ENCODE results near the gene IL32.
A peak's percentile ranks its signal among the peaks of the same experiment; 100 is the strongest.
"Not testable (repeated sequence)": the region's sequence is repeated elsewhere in the genome, so short reads cannot be mapped to it uniquely, and the experiment has no call there.

The IL32 gene

DNA sequence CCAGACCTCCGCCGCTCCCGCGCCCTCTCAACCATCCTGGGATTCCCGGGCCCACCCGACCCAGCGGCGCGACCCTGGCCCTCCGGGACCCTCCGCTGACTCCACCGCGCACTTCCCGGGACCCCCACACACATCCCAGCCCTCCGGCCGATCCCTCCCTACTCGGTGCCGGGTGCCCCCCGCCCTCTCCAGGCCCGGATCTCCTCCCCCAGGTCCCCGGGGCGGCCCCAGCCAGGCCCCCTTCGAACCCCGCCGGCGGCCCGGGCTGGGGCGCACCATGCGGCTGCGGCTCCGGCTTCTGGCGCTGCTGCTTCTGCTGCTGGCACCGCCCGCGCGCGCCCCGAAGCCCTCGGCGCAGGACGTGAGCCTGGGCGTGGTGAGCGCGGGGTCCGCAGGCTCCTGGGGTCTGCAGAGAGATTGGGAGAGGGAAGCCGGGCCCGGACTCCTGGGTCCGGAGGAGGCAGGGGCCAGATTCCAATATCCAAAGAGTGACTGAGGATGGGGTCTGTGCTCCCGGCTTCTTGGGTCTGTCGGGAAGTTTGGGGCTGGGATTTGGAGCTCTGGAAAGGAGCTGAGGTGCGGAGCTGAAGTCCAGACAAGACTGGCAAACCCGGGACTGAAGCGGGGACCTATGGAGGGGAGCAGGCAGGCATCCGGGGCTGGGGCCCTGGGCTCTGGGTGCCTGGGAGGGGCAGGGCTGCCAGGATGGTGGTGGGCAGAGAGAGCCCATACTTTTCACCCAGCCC, 18.6 kb upstream of the IL32 start:
- no peak for DNase-seq
- intact Hi-C loops (cut with DNase I), result no loop called here

DNA sequence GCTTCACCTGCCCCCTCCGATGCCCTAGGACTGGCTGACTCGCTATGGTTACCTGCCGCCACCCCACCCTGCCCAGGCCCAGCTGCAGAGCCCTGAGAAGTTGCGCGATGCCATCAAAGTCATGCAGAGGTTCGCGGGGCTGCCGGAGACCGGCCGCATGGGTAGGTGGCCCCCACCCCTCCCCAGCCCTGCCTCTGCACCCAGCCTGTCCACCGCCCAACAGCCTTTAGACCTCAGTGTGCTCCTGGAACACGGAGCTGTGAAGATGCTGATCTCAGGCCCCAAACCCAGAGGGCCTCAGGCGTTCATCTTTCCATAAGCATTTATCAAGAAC, 18.1 kb upstream of the IL32 start:
- intact Hi-C loops (cut with DNase I), result no loop called here

DNA sequence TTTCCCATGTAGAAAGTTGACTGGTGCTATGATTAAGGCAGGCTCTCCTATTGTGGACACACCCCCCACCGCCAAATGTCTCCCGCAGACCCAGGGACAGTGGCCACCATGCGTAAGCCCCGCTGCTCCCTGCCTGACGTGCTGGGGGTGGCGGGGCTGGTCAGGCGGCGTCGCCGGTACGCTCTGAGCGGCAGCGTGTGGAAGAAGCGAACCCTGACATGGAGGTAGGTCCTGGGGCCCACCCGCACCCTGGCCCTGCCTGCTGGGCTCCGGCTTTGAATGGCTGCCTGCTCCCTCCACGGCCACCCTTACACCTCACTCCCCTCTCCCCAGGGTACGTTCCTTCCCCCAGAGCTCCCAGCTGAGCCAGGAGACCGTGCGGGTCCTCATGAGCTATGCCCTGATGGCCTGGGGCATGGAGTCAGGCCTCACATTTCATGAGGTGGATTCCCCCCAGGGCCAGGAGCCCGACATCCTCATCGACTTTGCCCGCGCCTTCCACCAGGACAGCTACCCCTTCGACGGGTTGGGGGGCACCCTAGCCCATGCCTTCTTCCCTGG, 15.4 kb upstream of the IL32 start:
- no peak for DNase-seq
- intact Hi-C loops (cut with DNase I), result no loop called here

More for the DNA sequence above, 18.1 kb upstream of the IL32 start:
- DNase-seq, result no peak

DNA sequence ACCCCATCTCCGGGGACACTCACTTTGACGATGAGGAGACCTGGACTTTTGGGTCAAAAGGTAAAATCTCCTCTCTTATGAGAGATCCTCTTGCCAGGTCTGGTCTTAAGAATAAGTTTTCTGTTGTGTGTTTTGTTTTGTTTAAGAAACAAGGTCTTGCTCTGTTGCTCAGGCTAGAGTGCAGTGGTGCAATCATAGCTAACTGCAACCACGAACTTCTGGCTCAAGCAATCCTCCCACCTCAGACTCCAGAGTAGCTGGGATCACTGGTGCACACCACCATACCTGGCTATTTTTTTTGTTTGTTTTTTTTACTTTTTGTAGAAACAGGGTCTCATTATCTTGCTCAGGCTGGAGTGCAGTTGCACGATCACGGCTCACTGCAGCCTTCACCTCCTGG, 15.0 kb upstream of the IL32 start:
- intact Hi-C loops (cut with DNase I), result no loop called here
- DNase-seq, result no peak

DNA sequence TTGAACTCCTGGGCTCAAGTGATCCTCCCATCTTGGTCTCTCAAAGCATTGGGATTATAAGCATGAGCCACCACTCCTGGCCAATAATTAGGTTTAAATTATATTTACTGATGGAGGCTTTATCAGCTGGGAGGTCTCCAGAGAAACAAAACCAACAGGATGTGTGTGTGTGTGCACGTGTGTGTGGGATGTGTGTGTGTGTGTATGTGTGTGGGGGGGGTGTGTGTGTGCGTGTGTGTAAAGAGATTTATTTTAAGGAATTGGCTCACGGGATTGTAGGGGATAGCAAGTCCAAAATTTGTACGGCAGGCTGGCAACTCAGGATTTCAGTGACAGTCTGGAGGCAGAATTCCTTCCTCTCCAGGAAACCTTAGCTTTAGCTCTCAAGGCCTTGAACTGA, 14.4 kb upstream of the IL32 start:
- intact Hi-C loops (cut with DNase I), result no loop called here

DNA sequence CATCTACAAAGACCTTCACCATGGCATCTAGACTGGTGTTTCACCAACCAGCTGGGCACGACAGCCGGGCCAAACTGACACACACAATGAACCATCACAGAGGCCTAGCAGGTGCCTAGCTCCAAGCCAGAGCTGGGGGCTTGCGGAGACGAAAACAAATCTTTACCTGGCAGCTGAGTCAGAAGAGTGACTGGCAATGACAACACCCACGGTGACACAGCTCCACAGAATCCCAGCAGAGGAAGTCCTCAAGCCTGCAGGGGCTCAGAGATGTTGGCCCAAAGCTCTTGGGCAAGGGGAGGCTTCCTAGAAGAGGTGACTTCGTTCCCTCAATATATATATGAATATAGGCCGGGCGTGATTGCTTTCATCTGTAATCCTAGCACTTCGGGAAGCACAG, 13.9 kb upstream of the IL32 start:
- intact Hi-C loops (cut with DNase I), result no loop called here
- DNase-seq, result peak in 4 of 42 donors; percentile 21 to 39 (median 30)

More for the DNA sequence above, 14.4 kb upstream of the IL32 start:
- no peak for DNase-seq

DNA sequence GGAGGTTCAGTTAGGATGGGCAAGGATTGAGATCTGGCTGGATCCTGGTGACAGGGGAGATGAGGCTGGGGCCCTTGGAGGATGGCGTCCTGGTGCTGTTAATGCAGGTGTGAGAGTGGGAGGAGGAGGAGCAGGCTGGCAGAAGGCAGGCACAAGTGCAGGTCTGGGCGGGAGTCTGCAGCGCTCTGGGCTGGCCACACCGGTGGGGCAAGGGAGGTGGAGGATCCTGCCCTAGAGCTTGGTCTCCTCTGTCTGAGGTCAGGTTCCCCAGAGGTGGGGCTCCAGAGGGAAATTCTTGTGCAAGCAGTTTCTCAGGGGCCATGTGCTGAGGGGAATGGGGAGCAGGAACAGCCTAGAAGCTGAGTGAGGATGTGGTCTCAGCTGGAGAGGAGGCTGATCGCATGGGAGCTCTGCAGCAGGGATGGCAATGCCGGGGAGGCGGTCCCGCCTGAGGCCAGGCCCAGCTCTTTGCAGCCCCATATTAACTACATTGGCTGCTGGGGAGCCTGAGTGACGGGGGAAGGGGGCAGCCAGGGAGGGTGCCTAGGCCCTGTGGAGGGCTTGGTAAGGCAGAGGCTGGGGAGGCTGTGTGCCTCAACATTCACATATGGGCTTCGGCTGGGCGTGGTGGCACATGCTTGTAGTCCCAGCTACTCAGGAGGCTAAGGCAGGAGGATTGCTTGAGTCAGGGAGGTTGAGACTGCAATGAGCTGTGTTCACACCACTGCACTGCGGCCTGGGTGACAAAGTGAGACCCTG, 12.7 kb upstream of the IL32 start:
- intact Hi-C loops (cut with DNase I); DNase-seq: not testable (repeated sequence)

DNA sequence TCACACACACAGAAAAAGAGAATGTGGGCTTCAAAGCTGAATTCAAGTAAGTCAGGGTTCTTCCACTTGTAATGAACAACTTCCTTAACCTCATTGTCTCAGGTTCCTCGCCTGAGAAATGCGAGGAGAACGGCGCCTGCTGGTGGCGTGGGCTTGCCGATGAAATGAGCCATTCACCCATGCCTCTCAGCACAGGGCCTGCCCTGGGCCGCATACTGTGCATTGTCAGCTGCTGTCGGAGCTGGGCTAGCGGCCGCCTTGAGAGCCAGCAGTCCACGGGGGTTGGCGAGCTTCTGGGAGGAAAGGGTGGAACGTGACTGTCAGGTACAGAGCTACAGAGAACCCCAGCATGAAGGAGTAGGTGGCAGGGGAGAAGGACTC, 12.1 kb upstream of the IL32 start:
- DNase-seq; intact Hi-C loops (cut with DNase I): not testable (repeated sequence)

DNA sequence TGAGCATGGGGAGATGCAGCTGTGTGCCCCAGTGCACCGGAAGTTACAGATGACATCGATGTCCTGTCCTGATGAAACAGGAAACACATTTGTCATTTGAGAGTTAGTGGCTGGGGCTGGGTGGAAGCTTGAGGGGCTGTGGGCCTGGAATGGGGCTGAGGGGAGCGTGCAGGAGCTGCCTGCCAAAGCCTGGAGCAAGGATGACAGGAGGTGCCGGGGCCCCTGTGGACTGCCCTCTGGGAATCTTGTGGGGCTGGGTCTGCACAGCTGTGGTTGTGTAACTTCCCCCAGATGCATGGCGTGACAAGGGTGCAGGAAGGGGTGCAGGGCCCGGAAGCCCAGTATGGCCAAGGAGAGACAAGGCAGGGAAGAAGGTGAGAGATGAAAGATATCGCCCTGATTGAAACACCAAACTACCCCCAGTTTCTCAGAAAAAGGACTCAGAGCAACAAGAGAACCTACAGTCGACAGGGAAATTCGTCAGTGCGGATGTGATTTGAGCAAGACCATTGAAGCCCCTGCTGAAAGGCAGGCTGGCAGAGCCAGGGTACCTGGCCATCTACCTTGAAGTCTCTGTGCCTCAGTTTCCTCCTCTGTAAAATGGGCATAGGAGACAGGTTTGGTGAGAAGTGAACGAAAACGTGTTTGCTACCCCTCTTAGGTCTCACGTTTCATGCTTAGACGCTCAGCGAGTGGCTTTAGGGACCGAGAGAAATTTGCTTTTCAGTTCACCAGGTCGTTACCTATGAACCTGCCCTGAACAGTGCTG, 10.3 kb upstream of the IL32 start:
- intact Hi-C loops (cut with DNase I), result no loop called here
- DNase-seq, result no peak

DNA sequence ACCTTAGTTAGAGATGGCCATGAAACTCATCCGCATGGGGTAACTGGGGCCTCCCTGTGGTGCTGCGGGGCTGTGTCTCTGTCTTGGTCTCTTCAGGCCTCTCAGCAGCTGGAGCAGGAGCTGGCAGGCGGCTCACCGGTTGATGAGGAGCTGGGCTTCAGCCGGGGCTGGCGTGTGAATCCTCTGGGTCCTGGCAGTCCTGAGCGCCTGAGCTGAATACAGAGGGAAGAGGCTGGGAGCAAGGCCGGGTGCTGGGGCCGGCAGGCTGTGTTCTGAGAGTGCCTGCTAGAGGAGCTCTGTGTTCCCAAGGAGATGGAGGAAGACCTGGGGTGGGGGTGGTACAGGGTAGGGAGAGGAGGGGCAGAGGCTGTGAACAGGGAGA, 9.7 kb upstream of the IL32 start:
- DNase-seq; intact Hi-C loops (cut with DNase I): not testable (repeated sequence)

DNA sequence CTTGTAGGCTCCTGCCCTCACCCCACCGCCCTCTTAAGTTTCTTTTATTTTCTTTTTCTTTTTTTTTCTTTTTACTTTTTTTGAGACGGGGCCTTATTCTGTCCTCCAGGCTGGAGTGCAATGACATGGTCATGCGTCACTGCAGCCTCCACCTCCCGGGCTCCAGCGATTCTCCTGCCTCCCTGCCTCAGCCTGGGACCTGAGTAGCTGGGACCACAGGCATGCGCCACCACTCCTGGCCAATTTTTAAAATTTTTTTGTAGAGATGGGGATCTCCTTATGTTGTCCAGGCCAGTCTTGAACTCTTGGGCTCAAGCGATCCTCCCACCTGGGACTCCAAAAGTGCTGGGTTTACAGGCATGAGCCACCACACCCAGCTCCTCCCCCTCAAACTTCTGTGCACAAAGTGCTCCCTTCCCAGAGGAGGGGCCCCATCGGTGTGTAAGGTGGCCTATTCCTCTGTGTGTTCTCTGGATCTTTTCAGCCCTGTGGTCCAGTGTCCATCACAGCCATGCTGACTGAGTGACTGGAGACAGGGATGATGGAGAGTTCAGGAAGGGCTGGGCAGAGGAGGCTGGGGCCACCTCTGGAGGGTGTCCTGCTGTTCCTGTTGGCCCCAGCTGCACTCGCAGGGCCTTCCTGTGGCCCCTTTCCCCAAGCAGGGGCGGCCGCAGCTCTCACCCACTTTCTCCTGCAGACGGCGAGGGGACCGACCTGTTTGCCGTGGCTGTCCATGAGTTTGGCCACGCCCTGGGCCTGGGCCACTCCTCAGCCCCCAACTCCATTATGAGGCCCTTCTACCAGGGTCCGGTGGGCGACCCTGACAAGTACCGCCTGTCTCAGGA, 8.9 kb upstream of the IL32 start:
- no peak for DNase-seq
- intact Hi-C loops (cut with DNase I), result no loop called here

DNA sequence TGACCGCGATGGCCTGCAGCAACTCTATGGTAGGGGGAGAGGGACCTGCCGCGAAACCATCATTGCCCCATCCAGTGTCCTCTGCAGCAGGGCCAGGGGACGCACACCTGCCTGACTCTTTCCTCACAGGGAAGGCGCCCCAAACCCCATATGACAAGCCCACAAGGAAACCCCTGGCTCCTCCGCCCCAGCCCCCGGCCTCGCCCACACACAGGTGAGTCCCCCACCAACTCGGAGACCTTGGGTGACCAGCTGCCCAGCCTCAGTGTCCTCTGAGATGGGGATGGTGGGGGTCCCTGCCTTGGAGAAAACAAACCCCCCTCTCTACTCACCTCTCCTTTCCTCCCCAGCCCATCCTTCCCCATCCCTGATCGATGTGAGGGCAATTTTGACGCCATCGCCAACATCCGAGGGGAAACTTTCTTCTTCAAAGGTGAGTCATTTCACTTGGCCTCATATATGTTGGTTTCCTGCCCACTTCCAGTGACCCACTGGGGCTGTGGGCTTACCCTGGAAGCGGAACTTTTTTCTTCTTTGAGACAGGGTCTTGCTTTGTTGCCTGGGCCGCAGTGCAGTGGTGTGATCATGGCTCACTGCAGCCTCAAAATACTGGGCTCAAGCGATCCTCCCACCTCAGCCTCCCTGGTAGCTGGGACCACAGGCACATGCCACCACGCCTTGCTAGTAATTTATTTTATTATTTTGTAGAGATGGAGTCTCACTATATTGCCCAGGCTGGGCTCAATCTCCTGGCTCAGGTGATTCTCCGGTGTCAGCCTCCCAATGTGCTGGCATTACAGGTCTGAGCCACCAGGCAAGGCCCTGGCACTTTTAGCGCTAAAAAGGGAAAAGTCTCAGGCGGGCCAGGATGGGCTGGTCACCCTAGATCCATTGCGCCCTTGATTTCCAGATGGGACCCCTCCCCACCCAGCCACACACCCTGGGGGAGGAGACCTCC, 8.0 kb upstream of the IL32 start:
- DNase-seq, result no peak
- intact Hi-C loops (cut with DNase I), result loop anchor here (2.0 kb wide), 1 partner anchor 69 kb away; no protein-coding TSS in a partner anchor

DNA sequence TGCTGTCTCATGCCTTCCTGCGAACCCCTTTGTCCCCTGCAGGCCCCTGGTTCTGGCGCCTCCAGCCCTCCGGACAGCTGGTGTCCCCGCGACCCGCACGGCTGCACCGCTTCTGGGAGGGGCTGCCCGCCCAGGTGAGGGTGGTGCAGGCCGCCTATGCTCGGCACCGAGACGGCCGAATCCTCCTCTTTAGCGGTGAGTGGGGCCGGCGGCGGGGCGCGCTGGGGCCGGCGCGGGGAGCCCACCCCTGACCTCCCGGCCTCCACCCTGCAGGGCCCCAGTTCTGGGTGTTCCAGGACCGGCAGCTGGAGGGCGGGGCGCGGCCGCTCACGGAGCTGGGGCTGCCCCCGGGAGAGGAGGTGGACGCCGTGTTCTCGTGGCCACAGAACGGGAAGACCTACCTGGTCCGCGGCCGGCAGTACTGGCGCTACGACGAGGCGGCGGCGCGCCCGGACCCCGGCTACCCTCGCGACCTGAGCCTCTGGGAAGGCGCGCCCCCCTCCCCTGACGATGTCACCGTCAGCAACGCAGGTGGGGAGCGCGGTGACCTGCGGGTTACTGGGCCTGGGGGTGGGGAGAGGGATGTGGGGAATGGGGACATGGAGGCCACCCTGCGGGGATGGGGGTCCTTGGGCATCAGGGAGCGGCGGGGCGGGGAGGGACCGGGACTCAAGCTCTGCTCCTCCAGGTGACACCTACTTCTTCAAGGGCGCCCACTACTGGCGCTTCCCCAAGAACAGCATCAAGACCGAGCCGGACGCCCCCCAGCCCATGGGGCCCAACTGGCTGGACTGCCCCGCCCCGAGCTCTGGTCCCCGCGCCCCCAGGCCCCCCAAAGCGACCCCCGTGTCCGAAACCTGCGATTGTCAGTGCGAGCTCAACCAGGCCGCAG, 7.1 kb upstream of the IL32 start:
- intact Hi-C loops (cut with DNase I), result loop anchor here (2.0 kb wide), 1 partner anchor 68 kb away; no protein-coding TSS in a partner anchor
- peak; percentile 17 to 80 (median 57) for DNase-seq

DNA sequence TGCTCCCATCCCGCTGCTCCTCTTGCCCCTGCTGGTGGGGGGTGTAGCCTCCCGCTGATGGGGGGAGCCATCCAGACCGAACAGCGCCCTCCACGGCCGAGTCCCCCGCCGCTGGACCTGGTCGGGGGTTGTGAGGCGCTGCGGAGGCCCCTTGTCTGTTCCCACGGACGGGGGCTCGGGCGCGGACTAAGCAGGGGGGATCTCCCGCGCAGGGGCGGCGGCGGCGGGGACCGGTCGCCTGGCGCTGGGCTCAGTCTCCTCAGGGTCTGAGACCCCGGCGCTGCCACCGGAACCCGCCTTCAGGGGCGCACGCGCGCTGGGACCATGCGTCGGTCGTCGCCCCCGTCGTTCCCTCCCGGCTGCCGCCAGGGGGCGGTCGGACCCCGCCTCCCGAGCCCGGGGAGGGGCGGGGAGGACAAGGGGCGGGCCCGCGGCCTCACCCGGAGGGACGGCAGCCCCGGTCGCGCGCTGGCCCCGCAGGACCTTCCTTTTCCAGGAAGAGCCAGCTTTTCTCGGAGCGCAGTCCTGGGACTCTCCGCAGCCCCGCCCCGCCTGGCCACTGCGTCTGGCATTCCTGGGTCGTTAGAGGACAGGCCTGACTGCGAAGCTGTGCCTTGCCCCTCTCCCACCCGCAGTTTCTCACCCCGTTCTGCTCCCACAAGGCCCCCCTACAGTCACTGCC, 6.3 kb upstream of the IL32 start:
- intact Hi-C loops (cut with DNase I), result loop anchor here (2.0 kb wide), 1 partner anchor 68 kb away; no protein-coding TSS in a partner anchor
- DNase-seq, result peak; percentile 15 to 90 (median 82)

DNA sequence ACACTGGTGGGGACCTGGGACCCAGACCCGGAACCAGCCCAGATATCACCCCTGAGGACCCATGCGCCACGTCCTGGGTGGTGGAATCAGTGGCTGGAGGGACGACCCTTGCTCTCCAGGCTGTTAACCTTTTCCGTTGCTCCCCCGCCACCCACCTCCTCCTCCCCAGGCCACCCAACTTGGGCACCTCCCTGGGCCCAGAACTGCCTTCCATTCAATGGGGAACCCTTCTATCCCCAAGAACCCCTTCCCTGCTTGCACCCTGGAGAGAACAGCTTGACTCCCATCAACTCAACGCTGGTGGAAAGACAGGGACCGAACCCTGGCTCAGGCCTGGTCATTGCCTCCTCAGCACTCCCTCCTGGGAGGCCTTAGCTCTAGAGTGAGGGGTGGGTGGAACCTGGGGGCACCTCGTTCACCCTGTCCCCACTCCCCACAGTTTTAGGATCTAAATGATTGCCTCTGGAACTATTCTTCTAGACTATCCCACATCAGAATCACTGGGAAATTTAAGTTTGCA, 5.7 kb upstream of the IL32 start:
- intact Hi-C loops (cut with DNase I), result loop anchor here (2.0 to 5.0 kb wide), 2 partner anchors 58 to 67 kb away; no protein-coding TSS in a partner anchor
- DNase-seq, result no peak

Measured in head of caudate nucleus (tissue), 42 donors.